Measurements from ENCODE around the gene GYS1.

GYS1 gene

GRCh38 chr19:48988286-48988685, 4.8 kb downstream of the GYS1 start:
- DNase-seq: no peak

- DNase-seq: no peak
These were observed 5.8 kb downstream of the GYS1 start for GRCh38 chr19:48987323-48987722.

- DNase-seq: no peak
These were observed 6.9 kb downstream of the GYS1 start for GRCh38 chr19:48986211-48986610.

- no peak for DNase-seq
These were observed 7.4 kb downstream of the GYS1 start for GRCh38 chr19:48985711-48986110.

GRCh38 chr19:48982280-48982679, 10.8 kb downstream of the GYS1 start:
- no peak for DNase-seq

- no peak for DNase-seq
These were observed 16.0 kb downstream of the GYS1 start for GRCh38 chr19:48977061-48977460.

DNA sequence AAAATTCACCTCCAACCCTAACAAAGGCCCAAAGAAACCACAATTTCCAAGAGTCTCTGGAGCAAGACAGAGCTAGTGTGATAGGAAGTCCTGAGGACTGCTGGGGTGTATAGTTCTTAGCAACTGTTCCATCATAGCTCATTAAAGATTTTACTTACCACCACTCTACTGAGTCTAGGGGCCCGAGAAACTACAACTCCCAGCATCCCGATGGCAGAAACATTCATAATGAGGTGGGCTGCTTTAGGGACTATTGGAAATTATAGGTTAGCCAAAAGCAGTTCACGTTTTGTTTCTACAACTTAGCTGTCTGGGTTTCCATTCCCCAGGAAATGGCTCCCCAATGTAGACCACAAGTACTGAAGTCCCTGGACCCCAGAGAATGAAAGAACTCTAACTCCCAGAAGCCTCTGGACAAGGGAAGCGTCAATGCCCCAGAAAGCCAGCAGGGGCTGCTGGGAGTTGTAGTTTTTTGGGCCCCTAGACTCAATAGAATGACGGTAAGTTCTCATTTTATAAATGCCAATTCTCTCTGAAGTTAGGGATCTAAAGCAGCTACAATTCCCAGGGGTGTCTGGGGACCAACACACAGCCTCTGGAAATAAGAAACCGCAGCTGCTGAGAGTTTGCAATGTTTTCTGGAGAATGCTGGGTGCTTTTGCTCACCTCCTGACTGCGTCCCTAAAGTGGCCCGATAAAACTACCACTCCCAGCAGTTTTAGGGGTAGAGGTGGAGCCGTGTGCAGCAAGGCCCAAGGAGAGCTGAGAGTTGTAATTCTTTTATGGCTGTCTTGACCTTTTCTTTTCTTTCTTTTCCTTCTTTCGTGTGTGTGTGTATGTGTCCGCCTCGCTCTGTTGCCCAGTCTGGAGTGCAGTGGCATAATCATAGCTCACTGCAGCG, 16.9 kb downstream of the GYS1 start:
- DNase-seq: no peak

- peak; percentile 87 for DNase-seq
These were observed 22.1 kb downstream of the GYS1 start for GRCh38 chr19:48970923-48971395.

DNA sequence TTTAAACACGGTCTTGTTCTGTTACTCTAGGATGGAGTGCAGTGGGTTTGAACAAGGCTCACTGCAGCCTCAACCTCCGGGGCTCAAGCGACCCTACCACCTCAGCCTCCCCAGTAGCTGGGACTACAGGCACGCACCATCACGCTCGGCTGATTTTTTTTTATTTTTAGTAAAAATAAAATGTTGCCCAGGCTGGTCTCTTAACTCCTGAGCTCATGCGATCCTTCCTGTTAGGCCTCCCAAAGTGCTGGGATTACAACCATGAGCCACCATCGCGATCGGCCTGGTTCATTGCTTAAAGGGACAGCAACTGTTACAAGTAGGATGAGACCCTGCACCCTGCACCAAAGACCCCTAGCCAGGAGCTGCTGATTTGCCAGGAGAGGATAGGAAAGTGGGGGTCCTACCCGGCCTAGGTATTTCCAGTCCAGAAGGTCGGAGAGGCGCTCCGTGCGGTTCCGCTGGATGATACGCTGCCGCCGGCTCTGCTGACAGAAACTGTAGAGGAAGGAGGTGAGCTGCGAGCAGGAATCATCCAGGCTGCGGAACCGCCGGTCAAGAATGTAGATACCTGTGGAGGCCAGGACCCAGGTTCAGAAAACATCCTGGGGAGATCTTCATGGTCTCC, 22.9 kb downstream of the GYS1 start:
- DNase-seq: no peak

DNA sequence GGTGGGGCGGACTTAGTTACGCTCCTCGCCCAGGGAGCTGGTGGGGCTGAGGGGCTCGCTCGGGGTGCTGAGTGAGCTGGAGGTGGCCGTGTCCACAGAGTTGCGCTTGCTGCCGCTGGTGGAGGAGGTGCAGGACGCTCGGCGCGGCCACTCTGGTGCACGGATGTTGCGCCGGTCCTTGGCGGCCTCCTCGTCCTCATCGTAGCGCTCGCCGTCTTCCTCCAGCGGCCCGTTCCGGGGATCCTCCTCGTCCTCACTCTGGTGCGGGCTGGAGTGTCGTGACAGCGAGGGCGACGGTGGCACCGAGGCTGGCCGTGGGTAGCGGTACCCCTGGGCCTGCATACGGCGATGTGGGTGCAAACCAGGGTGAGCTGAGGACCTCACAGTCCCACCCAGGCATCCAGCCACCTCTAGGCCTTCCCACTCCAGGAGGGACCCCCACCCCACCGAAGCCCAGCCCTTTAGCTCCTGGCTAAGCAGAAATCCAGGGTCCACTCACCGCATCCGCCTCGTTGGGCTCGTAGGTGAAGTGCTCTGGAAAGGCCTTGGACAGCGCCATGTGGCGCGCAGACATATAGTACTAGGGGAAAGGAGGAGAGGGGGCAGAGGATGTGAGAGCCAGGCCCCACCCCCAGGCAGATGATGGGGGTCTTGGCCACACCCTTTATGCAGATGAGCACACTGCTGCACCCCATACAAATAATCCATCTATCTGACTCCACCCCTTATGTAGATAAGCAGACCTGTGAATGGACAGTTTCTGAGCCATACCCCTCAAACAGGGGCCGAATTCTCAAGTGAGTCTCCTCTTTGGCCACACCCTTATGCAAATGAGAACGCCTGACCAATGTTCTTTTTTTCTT, 23.6 kb downstream of the GYS1 start:
- no peak for DNase-seq

- DNase-seq: no peak
These were observed 24.3 kb downstream of the GYS1 start for GRCh38 chr19:48968813-48969218.

GRCh38 chr19:48968179-48968661, 24.9 kb downstream of the GYS1 start:
- DNase-seq: no peak

- DNase-seq: peak; percentile 57
These were observed 25.5 kb downstream of the GYS1 start for GRCh38 chr19:48967346-48968178.

- no peak for DNase-seq
These were observed 26.4 kb downstream of the GYS1 start for GRCh38 chr19:48966541-48967345.

GRCh38 chr19:48965806-48966540, 27.1 kb downstream of the GYS1 start:
- DNase-seq: peak; percentile 90

DNA sequence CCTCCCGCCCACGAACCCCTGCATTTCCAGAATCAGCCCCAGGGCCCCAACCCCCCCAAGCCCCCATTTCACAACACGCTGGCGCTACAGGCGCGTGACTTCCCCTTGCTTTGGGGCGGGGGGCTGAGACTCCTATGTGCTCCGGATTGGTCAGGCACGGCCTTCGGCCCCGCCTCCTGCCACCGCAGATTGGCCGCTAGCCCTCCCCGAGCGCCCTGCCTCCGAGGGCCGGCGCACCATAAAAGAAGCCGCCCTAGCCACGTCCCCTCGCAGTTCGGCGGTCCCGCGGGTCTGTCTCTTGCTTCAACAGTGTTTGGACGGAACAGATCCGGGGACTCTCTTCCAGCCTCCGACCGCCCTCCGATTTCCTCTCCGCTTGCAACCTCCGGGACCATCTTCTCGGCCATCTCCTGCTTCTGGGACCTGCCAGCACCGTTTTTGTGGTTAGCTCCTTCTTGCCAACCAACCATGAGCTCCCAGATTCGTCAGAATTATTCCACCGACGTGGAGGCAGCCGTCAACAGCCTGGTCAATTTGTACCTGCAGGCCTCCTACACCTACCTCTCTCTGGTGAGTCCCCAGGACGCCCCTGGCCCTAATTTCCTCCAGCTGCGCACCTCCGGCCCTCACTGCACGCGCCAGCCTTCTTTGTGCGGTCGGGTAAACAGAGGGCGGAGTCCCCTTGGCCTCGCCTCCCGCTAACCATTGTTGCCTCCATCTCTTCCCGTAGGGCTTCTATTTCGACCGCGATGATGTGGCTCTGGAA, 27.9 kb downstream of the GYS1 start, which contains the start of gene FTL:
Gene FTL (plus strand): TSS at position 270 of the 766 bp plus-strand sequence. CDS start 199 bp downstream, at position 469.
- peak; percentile 98 for DNase-seq

- no peak for DNase-seq
These were observed 28.7 kb downstream of the GYS1 start for GRCh38 chr19:48964205-48965039.

DNA sequence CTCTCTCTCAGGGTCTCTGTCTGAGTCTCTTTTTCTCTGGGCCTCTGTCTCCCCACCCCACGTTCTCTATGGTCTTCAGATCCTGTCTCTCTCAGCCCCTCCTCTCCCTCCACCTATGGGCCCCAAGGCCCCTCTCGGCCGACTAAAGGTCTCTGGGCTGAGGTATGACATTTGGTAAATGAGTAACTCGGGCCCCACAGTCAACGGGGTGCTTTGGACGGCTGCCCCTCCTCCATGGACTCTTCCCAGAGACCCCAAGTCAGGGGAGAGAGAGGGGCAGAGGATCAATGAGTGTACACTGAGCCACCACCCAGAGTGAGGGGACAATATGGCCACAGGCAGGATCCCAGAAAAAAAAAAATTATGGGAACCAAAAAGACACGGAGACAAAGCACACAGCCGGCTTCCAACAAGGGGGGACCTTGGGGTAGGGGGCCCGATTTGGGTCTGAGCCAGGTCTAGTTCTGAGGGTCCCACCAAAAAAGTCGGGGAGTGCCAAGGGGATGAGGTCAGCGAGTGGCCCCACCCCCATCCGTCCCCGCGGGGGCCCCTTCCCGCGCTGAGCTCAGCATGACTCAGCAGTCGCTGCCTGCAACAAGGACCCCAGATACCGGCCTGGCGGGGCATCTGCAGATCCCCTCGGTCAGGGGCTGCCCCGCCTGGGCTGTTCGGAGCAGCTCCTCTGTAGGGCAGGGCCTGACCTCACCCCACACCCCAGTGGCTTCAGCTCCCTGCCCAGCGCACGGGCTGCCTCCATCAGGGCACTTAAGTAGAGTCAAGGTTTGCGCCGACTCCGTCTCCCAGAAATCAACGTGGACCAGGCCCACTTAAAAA, 29.5 kb downstream of the GYS1 start:
- DNase-seq: peak; percentile 92
